Upper lobe of left lung (tissue), 6 donors: ENCODE measurements around the gene FILIP1L. TPM values are rescaled to one million over a fixed set of nuclear protein-coding genes. Genes with fewer than 3 reads are reported as not detected.
A peak's percentile ranks its signal among the peaks of the same experiment; 100 is the strongest.

Experiments used
- ATAC-seq, 2 donors: fragments of 200-7000 bp; cut with Tn5 transposase; one replicate each; pipeline ENCODE4 v1.9.1; 2022; ENCODE audit warnings: mild to moderate bottlenecking in 2 of 2, moderate library complexity in 2 of 2; ENCODE audit not compliant: low FRiP score in 2 of 2
- DNase-seq, 2 donors: peaks; one replicate each; pipeline ENCODE4 v3.0.0-alpha.2; 2019 to 2020
- H3K27ac ChIP-seq, 4 donors: fragments of 200-600 bp; sonication (generic); one replicate each; pipeline ENCODE4 v1.5.1; 2016 to 2019
- H3K27me3 ChIP-seq, 4 donors: fragments of 200-600 bp; sonication (generic); one replicate each; pipeline ENCODE4 v1.5.1; 2017 to 2019
- H3K36me3 ChIP-seq, 4 donors: fragments of 200-600 bp; sonication (generic); one replicate each; pipeline ENCODE4 v1.5.1; 2016 to 2019
- H3K4me1 ChIP-seq, 4 donors: fragments of 200-600 bp; sonication (generic); one replicate each; pipeline ENCODE4 v1.5.1; 2018 to 2019
- H3K4me3 ChIP-seq, 4 donors: fragments of 200-600 bp; sonication (generic); one replicate each; pipeline ENCODE4 v1.5.1; 2017 to 2019; ENCODE audit warnings: mild to moderate bottlenecking in 2 of 4, moderate library complexity in 1 of 4
- H3K9me3 ChIP-seq, 4 donors: fragments of 200-600 bp; sonication (generic); one replicate each; pipeline ENCODE4 v1.5.1; 2018 to 2019
- EP300 ChIP-seq, 4 donors: sonication (generic); formaldehyde crosslinking; IDR thresholded peaks; one replicate each; pipeline ENCODE4 v1.5.1; 2017; ENCODE audit warnings: antibody characterized with exemption in 4 of 4, control low read depth in 2 of 4
- POLR2A ChIP-seq, 4 donors: fragments of 450-650 bp; IDR thresholded peaks; one replicate each; pipeline ENCODE4 v1.5.1; 2016 to 2017; ENCODE audit warnings: antibody characterized with exemption in 4 of 4, mild to moderate bottlenecking in 2 of 4
- POLR2AphosphoS5 ChIP-seq, 2 donors: sonication (generic); formaldehyde crosslinking; IDR thresholded peaks; one replicate each; pipeline ENCODE4 v1.5.1; 2017; ENCODE audit warnings: antibody characterized with exemption in 2 of 2
- WGBS, 2 donors: methylation state at CpG; one replicate each; pipeline ENCODE4 v1.1.5; 2017 to 2018; 5-methylcytosine and 5-hydroxymethylcytosine counted together
- total RNA-seq, 6 donors: library from RNA; depleted of rRNA in 4 of 6; stranded (reverse); fragments of >200 nt in 4 of 6; gene quantifications; one replicate each; pipeline versions ENCODE4 v1.1.0 to v1.2.1, GENCODE V29; 2016 to 2021
- TF ChIP-seq, protein P1 (sequence below), 6 experiments: fragments of 450-650 bp in 4 of 6; fragments of 200-600 bp in 2 of 6; sonication (generic) in 2 of 6; IDR thresholded peaks; one replicate each; pipeline ENCODE4 v1.5.1; 2016 to 2019; ENCODE audit warnings: antibody characterized with exemption in 6 of 6
- donor health status: DM: no; HTN: no; CAD: no; lungs with moderate emphysema.
- donor health status: DM: no; HTN: yes; CAD: no; lungs with severe emphysema.

FILIP1L gene
- total RNA-seq, 6 donors from 2014 or later: 19.4 to 38.2 (median 25.9) TPM

DNA sequence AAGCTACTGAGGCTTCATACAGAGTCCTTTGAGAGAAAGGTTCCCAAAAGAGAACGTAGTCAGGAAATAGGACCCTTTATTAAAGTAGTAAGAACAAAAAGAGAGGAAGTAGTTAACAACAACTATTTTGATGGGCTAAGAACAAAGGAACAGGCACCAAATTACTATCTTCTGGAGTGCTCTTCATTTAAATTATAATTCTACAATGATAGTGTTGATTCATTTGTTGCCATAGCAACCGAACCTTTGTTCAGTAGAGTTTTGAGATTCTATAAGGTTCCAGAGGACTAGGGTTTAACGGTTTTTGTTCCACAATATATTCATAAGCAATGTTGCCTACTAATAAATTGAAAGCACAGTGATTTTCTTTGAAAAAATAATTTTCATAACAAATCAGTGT, 217.8 kb downstream of the FILIP1L start:
- TF ChIP-seq POLR2AphosphoS5 (IDR thresholded peaks at IDR 0.05) (no peak), POLR2A (IDR thresholded peaks at IDR 0.05) (no peak), EP300 (IDR thresholded peaks at IDR 0.05) (no peak)
- TF ChIP-seq, protein P1, sequence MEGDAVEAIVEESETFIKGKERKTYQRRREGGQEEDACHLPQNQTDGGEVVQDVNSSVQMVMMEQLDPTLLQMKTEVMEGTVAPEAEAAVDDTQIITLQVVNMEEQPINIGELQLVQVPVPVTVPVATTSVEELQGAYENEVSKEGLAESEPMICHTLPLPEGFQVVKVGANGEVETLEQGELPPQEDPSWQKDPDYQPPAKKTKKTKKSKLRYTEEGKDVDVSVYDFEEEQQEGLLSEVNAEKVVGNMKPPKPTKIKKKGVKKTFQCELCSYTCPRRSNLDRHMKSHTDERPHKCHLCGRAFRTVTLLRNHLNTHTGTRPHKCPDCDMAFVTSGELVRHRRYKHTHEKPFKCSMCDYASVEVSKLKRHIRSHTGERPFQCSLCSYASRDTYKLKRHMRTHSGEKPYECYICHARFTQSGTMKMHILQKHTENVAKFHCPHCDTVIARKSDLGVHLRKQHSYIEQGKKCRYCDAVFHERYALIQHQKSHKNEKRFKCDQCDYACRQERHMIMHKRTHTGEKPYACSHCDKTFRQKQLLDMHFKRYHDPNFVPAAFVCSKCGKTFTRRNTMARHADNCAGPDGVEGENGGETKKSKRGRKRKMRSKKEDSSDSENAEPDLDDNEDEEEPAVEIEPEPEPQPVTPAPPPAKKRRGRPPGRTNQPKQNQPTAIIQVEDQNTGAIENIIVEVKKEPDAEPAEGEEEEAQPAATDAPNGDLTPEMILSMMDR (IDR thresholded peaks at IDR 0.05): no peak
- WGBS, 2 donors: 61 to 69% methylated on average over 3 of the region's 3 CpGs

DNA sequence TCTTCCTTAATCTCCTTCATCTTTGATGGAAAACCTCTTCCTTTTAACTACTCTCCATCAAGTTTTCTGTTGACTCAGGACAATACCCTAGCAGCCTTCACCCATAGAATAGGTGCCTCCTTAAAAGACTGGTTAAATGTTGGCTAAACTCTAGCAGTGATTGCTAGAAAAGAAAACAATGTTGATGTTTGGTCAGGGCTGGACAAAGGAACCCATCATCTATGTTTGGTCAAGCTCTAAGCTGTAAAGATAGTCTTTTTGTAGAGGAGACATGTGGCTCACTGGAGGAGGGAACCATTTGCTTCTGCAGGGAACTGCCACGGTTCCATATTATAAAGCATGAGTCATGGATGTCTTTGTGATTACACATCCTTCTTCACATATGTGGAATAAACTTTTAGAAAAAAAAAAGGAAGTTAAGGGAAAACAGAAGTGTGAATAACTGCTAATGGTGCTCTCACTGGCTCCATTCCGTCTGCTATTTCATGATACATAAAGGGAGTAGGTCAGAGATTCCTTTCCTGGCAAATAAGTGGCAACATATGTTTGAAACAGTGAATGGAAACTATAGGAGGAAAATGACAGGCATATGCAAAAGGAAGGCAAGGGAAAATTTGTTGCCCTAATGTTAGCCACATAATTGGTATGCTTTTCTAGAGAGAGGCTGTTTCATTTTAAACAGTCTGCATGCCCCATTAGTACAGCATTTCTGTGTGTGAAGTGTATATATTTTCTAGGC, 218.4 kb downstream of the FILIP1L start:
- no peaks in the 10 kb centered on the region for H3K9me3 ChIP-seq
- no peak overlapping the region for H3K4me3 ChIP-seq
- peaks cover 0 to 9% (median 3%) of the 10 kb centered on the region in 4 donors for H3K4me1 ChIP-seq
- TF ChIP-seq, protein P1 (IDR thresholded peaks at IDR 0.05): no peak
- no peak for TF ChIP-seq EP300 (IDR thresholded peaks at IDR 0.05)
- no peak for DNase-seq
- WGBS, 2 donors: 45 to 60% methylated on average over 2 of the region's 2 CpGs
- H3K27me3 ChIP-seq: no peaks in the 10 kb centered on the region
- H3K27ac ChIP-seq: peak overlapping the region in 3 of 4 donors; percentile 11 to 57 (median 22)
- no peaks in the 10 kb centered on the region for H3K36me3 ChIP-seq
- peak in 1 of 2 donors; percentile 88 for ATAC-seq

More for the DNA sequence above, 217.8 kb downstream of the FILIP1L start:
- no peaks in the 10 kb centered on the region for H3K9me3 ChIP-seq
- ATAC-seq: no peak
- H3K4me3 ChIP-seq: no peak overlapping the region
- H3K36me3 ChIP-seq: no peaks in the 10 kb centered on the region
- H3K27ac ChIP-seq: peak overlapping the region in 3 of 4 donors; percentile 11 to 57 (median 22)
- H3K4me1 ChIP-seq: peaks cover 0 to 14% (median 6%) of the 10 kb centered on the region in 4 donors
- DNase-seq: no peak
- H3K27me3 ChIP-seq: no peaks in the 10 kb centered on the region

DNA sequence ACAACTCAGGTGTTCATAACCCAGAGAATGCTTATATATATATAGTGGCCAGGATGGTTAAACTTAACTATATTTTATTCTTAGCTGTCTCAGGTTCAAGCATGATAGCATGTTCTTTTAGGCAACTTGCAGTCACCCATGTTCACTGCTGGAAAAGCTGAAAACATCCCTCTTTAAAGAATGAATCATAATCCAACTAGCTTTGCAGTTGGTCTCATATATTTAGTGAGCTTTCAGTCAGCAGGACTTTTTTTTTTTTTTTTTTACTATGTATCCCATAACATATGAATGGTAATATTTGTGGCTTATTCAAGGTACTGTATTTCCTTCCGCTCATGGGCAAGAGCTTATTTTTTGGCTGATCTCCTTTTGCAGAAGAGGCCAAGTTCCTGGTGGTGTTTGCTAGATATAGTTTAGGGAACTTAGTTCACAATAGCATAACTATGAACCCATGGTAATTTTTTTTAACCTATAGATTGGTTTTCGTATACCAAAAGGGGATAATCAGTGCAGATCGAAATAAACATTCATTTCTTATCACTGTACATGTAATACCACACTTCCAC, 219.1 kb downstream of the FILIP1L start:
- no peaks in the 10 kb centered on the region for H3K36me3 ChIP-seq
- no peak overlapping the region for H3K4me3 ChIP-seq
- H3K4me1 ChIP-seq: peaks cover 0 to 3% (median 0%) of the 10 kb centered on the region in 4 donors
- H3K9me3 ChIP-seq: no peaks in the 10 kb centered on the region
- no peak for DNase-seq
- ATAC-seq: peak in 1 of 2 donors; percentile 43
- no peak for TF ChIP-seq EP300 (IDR thresholded peaks at IDR 0.05)
- TF ChIP-seq POLR2AphosphoS5 (IDR thresholded peaks at IDR 0.05): no peak
- TF ChIP-seq POLR2A (IDR thresholded peaks at IDR 0.05): no peak
- TF ChIP-seq, protein P1 (IDR thresholded peaks at IDR 0.05): no peak
- no peaks in the 10 kb centered on the region for H3K27me3 ChIP-seq
- H3K27ac ChIP-seq: no peak overlapping the region
- WGBS, 2 donors: 69 to 71% methylated on average over 3 of the region's 3 CpGs

DNA sequence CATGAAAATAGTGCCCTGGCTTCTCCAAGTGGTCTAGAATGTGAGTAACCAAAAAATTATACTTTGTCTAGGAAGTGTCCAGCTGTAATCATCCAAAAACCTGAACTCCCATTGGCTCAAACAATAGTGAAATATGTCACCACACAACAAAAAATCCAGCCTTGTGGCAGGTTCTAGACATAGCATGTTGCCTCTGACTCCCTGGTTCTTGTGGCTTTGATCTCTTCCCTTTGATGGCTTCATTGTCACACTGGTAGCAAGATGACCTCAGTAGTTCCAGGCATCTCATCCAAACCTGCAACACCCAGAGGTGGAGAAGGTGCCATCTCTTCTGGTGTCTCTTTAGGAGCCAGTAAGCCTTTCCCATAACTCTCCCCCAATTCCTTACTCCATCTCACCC, 222.0 kb downstream of the FILIP1L start:
- ATAC-seq: no peak
- no peak overlapping the region for H3K27ac ChIP-seq
- DNase-seq: no peak
- no peak for TF ChIP-seq POLR2AphosphoS5 (IDR thresholded peaks at IDR 0.05)
- TF ChIP-seq EP300 (IDR thresholded peaks at IDR 0.05): no peak
- no peak for TF ChIP-seq POLR2A (IDR thresholded peaks at IDR 0.05)
- TF ChIP-seq, protein P1 (IDR thresholded peaks at IDR 0.05): no peak
- H3K27me3 ChIP-seq: no peaks in the 10 kb centered on the region
- no peak overlapping the region for H3K4me3 ChIP-seq
- no peaks in the 10 kb centered on the region for H3K9me3 ChIP-seq
- H3K36me3 ChIP-seq: no peaks in the 10 kb centered on the region
- peaks cover 0 to 3% (median 0%) of the 10 kb centered on the region in 4 donors for H3K4me1 ChIP-seq
